HepG2 (cell line): ENCODE results near the gene XKR7. TPM values are rescaled to one million over a fixed set of nuclear protein-coding genes. Genes with fewer than 3 reads are reported as not detected.

Experiments used
- EEA1 ChIP-seq: sonication (generic); formaldehyde crosslinking; IDR thresholded peaks from 2 replicates; pipeline ENCODE4 v1.5.1; 2020; ENCODE audit warnings: mild to moderate bottlenecking, missing genetic modification reagents, borderline replicate concordance
- HNRNPK ChIP-seq: fragments of 200-400 bp; formaldehyde crosslinking; IDR thresholded peaks from 2 replicates; pipeline ENCODE4 v1.6.1; 2018; ENCODE audit warnings: low read length, low read depth, moderate library complexity, mild to moderate bottlenecking; ENCODE audit not compliant: poor library complexity, severe bottlenecking
- JUN ChIP-seq: sonication (generic); formaldehyde crosslinking; IDR thresholded peaks from 2 replicates; pipeline ENCODE4 v1.4.0; 2020; ENCODE audit warnings: mild to moderate bottlenecking, missing genetic modification reagents
- KDM4B ChIP-seq: sonication (generic); formaldehyde crosslinking; IDR thresholded peaks from 2 replicates; pipeline ENCODE4 v1.4.0; 2020; ENCODE audit warnings: missing genetic modification reagents
- KDM6A ChIP-seq: IDR thresholded peaks from 2 replicates; pipeline ENCODE4 v1.6.1; 2016; ENCODE audit warnings: low read depth
- PITX1 ChIP-seq: sonication (generic); formaldehyde crosslinking; IDR thresholded peaks from 2 replicates; pipeline ENCODE4 v1.5.1; 2020; ENCODE audit warnings: mild to moderate bottlenecking, missing genetic modification reagents
- TBX2 ChIP-seq: sonication (generic); formaldehyde crosslinking; IDR thresholded peaks from 2 replicates; pipeline ENCODE4 v1.5.0; 2020; ENCODE audit warnings: missing genetic modification reagents, mild to moderate bottlenecking, borderline replicate concordance
- TGIF2 ChIP-seq: IDR thresholded peaks from 2 replicates; pipeline ENCODE4 v1.6.1; 2016; ENCODE audit warnings: control low read depth, missing compliant biosample characterization
- ZNF407 ChIP-seq: sonication (generic); formaldehyde crosslinking; IDR thresholded peaks from one replicate; pipeline ENCODE4 v1.5.1; 2020; ENCODE audit warnings: mild to moderate bottlenecking, missing genetic modification reagents; ENCODE audit errors: not compliant biosample characterization
- polyA plus RNA-seq, 8 experiments: library from polyadenylated mRNA; depleted of rRNA in 3 of 8; stranded (reverse) in 7 of 8; unstranded in 1 of 8; fragments of >200 nt; fragmentation: Illumina TruSeq in 4 of 8; extraction: Trizol in 4 of 8; gene quantifications; 2 replicates each; pipeline versions ENCODE4 v1.2.1 to v1.2.3, GENCODE V29; 2011 to 2016; ENCODE audit warnings: low read depth in 4 of 8, missing spikeins in 1 of 8, mixed read lengths in 1 of 8; ENCODE audit not compliant: insufficient read depth in 1 of 8
- total RNA-seq, 5 experiments: library from RNA; depleted of rRNA; stranded (reverse); fragments of >200 nt; fragmentation: Illumina TruSeq; extraction: Trizol; gene quantifications; 2 replicates each; pipeline ENCODE4 v1.2.3, GENCODE V29; 2016; ENCODE audit warnings: low read depth in 1 of 5
- TF ChIP-seq, protein P1 (sequence below): IDR thresholded peaks from 2 replicates; pipeline ENCODE4 v1.6.1; 2012; ENCODE audit warnings: low read depth, low read length, improper control_type of control experiment
- TF ChIP-seq, protein P2 (sequence below): sonication (generic); formaldehyde crosslinking; IDR thresholded peaks from 2 replicates; pipeline ENCODE4 v1.4.0; 2020; ENCODE audit warnings: low read depth, missing genetic modification reagents

XKR7 gene
- total and polyA plus RNA-seq, 2 of the 13 experiments (the other 11 are each of a cell fraction or from before 2014, with no cell fraction given), result not detected

DNA sequence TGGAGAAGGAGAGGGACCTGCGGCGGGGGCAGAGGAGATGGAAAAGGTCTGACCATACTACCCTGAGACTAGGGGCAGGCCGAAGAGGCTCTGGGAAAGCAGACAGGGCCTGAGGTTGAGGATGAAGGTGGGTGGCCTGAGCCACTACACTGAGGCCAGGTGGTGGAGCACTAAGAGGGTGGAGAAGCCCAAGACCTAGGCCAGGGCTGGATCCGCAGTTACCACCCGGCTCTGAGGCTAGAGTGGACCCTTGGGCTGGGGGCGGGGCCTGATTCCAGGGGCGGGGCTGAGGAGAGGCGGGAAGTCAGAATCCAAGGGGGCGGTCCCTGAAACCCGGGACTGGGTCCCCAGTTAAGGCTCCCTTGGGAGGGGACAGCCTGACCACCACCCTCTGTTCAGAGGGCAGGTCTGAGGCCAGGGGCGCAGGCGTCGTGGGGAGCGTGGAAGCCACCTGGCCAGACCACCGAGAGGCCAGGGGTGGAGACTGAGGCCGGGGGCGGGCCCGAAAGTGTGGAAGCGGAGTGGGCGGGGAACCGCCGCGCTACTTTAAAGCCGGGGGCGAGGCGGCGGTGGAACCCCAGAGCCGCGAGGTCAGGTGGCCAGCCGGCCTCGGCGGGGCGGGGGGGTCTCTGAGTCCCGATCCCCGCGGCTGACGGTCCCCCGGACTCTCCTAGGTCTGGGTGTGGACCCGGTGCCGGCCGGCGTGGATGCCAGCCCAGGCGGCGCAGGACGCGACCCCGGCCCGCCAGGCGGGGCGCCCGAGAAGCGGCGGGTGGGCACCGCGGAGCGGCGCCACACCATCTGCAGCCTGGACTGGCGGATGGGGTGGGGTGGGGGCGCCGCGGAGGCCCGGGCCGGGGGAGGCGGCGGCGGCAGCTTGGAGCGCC is 50.6 kb downstream of the XKR7 start (continued):
- no peak; the same call in 1 of the 2 replicates for TF ChIP-seq TBX2 (CRISPR knock-in tag)
- 0 out of 2 replicates have a peak, but pooled peaks have one; percentile 16 for TF ChIP-seq TGIF2 (CRISPR knock-in tag)
- no peak for TF ChIP-seq HNRNPK
- no peak for TF ChIP-seq KDM6A (CRISPR knock-in tag)
- TF ChIP-seq PITX1, result 0 out of 2 replicates have a peak, but pooled peaks have one; percentile 15
- no peak for TF ChIP-seq ZNF407
- TF ChIP-seq JUN (CRISPR knock-in tag), result no peak
- TF ChIP-seq, protein P1, sequence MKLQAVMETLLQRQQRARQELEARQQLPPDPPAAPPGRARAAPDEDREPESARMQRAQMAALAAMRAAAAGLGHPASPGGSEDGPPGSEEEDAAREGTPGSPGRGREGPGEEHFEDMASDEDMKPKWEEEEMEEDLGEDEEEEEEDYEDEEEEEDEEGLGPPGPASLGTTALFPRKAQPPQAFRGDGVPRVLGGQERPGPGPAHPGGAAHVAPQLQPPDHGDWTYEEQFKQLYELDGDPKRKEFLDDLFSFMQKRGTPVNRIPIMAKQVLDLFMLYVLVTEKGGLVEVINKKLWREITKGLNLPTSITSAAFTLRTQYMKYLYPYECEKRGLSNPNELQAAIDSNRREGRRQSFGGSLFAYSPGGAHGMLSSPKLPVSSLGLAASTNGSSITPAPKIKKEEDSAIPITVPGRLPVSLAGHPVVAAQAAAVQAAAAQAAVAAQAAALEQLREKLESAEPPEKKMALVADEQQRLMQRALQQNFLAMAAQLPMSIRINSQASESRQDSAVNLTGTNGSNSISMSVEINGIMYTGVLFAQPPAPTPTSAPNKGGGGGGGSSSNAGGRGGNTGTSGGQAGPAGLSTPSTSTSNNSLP, result no peak
- TF ChIP-seq EEA1 (CRISPR knock-in tag), result peak; percentile 34; the same call in 1 of the 2 replicates
- TF ChIP-seq, protein P2, sequence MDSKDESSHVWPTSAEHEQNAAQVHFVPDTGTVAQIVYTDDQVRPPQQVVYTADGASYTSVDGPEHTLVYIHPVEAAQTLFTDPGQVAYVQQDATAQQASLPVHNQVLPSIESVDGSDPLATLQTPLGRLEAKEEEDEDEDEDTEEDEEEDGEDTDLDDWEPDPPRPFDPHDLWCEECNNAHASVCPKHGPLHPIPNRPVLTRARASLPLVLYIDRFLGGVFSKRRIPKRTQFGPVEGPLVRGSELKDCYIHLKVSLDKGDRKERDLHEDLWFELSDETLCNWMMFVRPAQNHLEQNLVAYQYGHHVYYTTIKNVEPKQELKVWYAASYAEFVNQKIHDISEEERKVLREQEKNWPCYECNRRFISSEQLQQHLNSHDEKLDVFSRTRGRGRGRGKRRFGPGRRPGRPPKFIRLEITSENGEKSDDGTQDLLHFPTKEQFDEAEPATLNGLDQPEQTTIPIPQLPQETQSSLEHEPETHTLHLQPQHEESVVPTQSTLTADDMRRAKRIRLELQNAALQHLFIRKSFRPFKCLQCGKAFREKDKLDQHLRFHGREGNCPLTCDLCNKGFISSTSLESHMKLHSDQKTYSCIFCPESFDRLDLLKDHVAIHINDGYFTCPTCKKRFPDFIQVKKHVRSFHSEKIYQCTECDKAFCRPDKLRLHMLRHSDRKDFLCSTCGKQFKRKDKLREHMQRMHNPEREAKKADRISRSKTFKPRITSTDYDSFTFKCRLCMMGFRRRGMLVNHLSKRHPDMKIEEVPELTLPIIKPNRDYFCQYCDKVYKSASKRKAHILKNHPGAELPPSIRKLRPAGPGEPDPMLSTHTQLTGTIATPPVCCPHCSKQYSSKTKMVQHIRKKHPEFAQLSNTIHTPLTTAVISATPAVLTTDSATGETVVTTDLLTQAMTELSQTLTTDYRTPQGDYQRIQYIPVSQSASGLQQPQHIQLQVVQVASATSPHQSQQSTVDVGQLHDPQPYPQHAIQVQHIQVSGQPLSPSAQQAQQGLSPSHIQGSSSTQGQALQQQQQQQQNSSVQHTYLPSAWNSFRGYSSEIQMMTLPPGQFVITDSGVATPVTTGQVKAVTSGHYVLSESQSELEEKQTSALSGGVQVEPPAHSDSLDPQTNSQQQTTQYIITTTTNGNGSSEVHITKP (CRISPR knock-in tag), result no peak
- no peak for TF ChIP-seq KDM4B
